HUES48 (cell line): ENCODE data around the gene LPCAT2.
"Not testable (repeated sequence)": the region's sequence is repeated elsewhere in the genome, so short reads cannot be mapped to it uniquely, and the experiment has no call there.

Experiments used
- H3K27ac ChIP-seq: one replicate; pipeline ENCODE4 v1.7.0; 2013; ENCODE audit warnings: low read depth, low read length, inconsistent platforms
- H3K27me3 ChIP-seq: 2 replicates; pipeline ENCODE4 v1.6.1; 2013; ENCODE audit warnings: mild to moderate bottlenecking, low read length; ENCODE audit not compliant: control insufficient read depth, insufficient read depth
- H3K36me3 ChIP-seq: 2 replicates; pipeline ENCODE4 v1.6.1; 2013; ENCODE audit warnings: low read length; ENCODE audit not compliant: control insufficient read depth, insufficient read depth
- H3K4me1 ChIP-seq: 2 replicates; pipeline ENCODE4 v1.6.1; 2013; ENCODE audit warnings: mild to moderate bottlenecking, low read length; ENCODE audit not compliant: control insufficient read depth, insufficient read depth
- H3K4me3 ChIP-seq: 2 replicates; pipeline ENCODE4 v1.5.1; 2013; ENCODE audit warnings: mild to moderate bottlenecking, low read depth, low read length
- H3K9ac ChIP-seq: 2 replicates; pipeline ENCODE4 v1.6.1; 2013; ENCODE audit warnings: mild to moderate bottlenecking, low read depth, low read length, moderate library complexity
- H3K9me3 ChIP-seq: 2 replicates; pipeline ENCODE4 v1.6.1; 2013; ENCODE audit warnings: low read length; ENCODE audit not compliant: control insufficient read depth, insufficient read depth

The LPCAT2 gene

GRCh38 chr16:55597928-55598327 lies 89.1 kb downstream of the LPCAT2 start:
- Histone ChIP-seq H3K4me3 (no peak overlapping the region), H3K27me3 (no peaks in the 10 kb centered on the region), H3K9me3 (no peaks in the 10 kb centered on the region), H3K9ac (no peak overlapping the region), H3K4me1 (no peaks in the 10 kb centered on the region), H3K36me3 (no peaks in the 10 kb centered on the region), H3K27ac (no peak overlapping the region)

- Histone ChIP-seq H3K4me3 (no peak overlapping the region), H3K9me3 (no peaks in the 10 kb centered on the region), H3K27ac (no peak overlapping the region), H3K9ac (no peak overlapping the region), H3K4me1 (no peaks in the 10 kb centered on the region), H3K27me3 (no peaks in the 10 kb centered on the region), H3K36me3 (no peaks in the 10 kb centered on the region)
Measured at GRCh38 chr16:55605754-55606336, 97.0 kb downstream of the LPCAT2 start.

- H3K9ac ChIP-seq: no peak overlapping the region
- no peaks in the 10 kb centered on the region for H3K27me3 ChIP-seq
- peaks cover 13% of the 10 kb centered on the region; the same call in 1 of the 2 replicates for H3K9me3 ChIP-seq
- no peak overlapping the region for H3K4me3 ChIP-seq
- no peaks in the 10 kb centered on the region for H3K4me1 ChIP-seq
- no peaks in the 10 kb centered on the region for H3K36me3 ChIP-seq
- H3K27ac ChIP-seq: no peak overlapping the region
Measured at GRCh38 chr16:55613613-55614335, 104.9 kb downstream of the LPCAT2 start.

- no peaks in the 10 kb centered on the region for H3K4me1 ChIP-seq
- H3K9me3 ChIP-seq: peaks cover 13% of the 10 kb centered on the region; the same call in 1 of the 2 replicates
- H3K4me3 ChIP-seq: no peak overlapping the region
- H3K27me3 ChIP-seq: no peaks in the 10 kb centered on the region
- H3K27ac ChIP-seq: no peak overlapping the region
- no peaks in the 10 kb centered on the region for H3K36me3 ChIP-seq
- no peak overlapping the region for H3K9ac ChIP-seq
Measured at GRCh38 chr16:55615071-55615470, 106.2 kb downstream of the LPCAT2 start.

GRCh38 chr16:55615670-55616069 lies 106.8 kb downstream of the LPCAT2 start:
- not testable (repeated sequence) for H3K9ac ChIP-seq, H3K4me3 ChIP-seq, H3K27ac ChIP-seq, H3K27me3 ChIP-seq, H3K4me1 ChIP-seq, H3K36me3 ChIP-seq
- peaks cover 13% of the 10 kb centered on the region; the same call in 1 of the 2 replicates for H3K9me3 ChIP-seq

- Histone ChIP-seq H3K27ac (no peak overlapping the region), H3K36me3 (no peaks in the 10 kb centered on the region), H3K4me1 (0 out of 2 replicates have a peak, but pooled peaks cover 4% of the 10 kb centered on the region), H3K9ac (no peak overlapping the region), H3K9me3 (no peaks in the 10 kb centered on the region), H3K4me3 (no peak overlapping the region), H3K27me3 (no peaks in the 10 kb centered on the region)
Measured at GRCh38 chr16:55621771-55622170, 112.9 kb downstream of the LPCAT2 start.

- no peak overlapping the region for H3K4me3 ChIP-seq
Measured at GRCh38 chr16:55622272-55622671, 113.4 kb downstream of the LPCAT2 start.

GRCh38 chr16:55622930-55623561 lies 114.2 kb downstream of the LPCAT2 start:
- H3K27me3 ChIP-seq: no peaks in the 10 kb centered on the region
- no peak overlapping the region for H3K27ac ChIP-seq
- H3K9me3 ChIP-seq: no peaks in the 10 kb centered on the region
- no peaks in the 10 kb centered on the region for H3K36me3 ChIP-seq
- H3K4me3 ChIP-seq: no peak overlapping the region
- H3K4me1 ChIP-seq: peaks cover 9% of the 10 kb centered on the region; the same call in 1 of the 2 replicates
- H3K9ac ChIP-seq: no peak overlapping the region

More at GRCh38 chr16:55622272-55622671, 113.4 kb downstream of the LPCAT2 start:
- H3K36me3 ChIP-seq: no peaks in the 10 kb centered on the region
- no peaks in the 10 kb centered on the region for H3K27me3 ChIP-seq
- no peaks in the 10 kb centered on the region for H3K9me3 ChIP-seq
- H3K27ac ChIP-seq: no peak overlapping the region
- H3K9ac ChIP-seq: no peak overlapping the region
- H3K4me1 ChIP-seq: 0 out of 2 replicates have a peak, but pooled peaks cover 4% of the 10 kb centered on the region

GRCh38 chr16:55623640-55624039 lies 114.8 kb downstream of the LPCAT2 start:
- Histone ChIP-seq H3K4me3 (no peak overlapping the region), H3K9me3 (no peaks in the 10 kb centered on the region), H3K27ac (no peak overlapping the region), H3K36me3 (no peaks in the 10 kb centered on the region), H3K4me1 (peaks cover 14% of the 10 kb centered on the region; the same call in 1 of the 2 replicates), H3K27me3 (no peaks in the 10 kb centered on the region), H3K9ac (no peak overlapping the region)

- H3K27me3 ChIP-seq: no peaks in the 10 kb centered on the region
- H3K4me1 ChIP-seq: peaks cover 14% of the 10 kb centered on the region; the same call in 1 of the 2 replicates
Measured at GRCh38 chr16:55624696-55625095, 115.8 kb downstream of the LPCAT2 start.

GRCh38 chr16:55625843-55626242 lies 117.0 kb downstream of the LPCAT2 start:
- Histone ChIP-seq H3K27me3 (no peaks in the 10 kb centered on the region), H3K9ac (no peak overlapping the region), H3K36me3 (no peaks in the 10 kb centered on the region), H3K4me1 (peaks cover 14% of the 10 kb centered on the region; the same call in 1 of the 2 replicates), H3K9me3 (0 out of 2 replicates have a peak, but pooled peaks cover 6% of the 10 kb centered on the region), H3K27ac (no peak overlapping the region), H3K4me3 (no peak overlapping the region)

More at GRCh38 chr16:55624696-55625095, 115.8 kb downstream of the LPCAT2 start:
- no peak overlapping the region for H3K4me3 ChIP-seq
- H3K27ac ChIP-seq: no peak overlapping the region
- H3K9ac ChIP-seq: no peak overlapping the region
- no peaks in the 10 kb centered on the region for H3K36me3 ChIP-seq
- no peaks in the 10 kb centered on the region for H3K9me3 ChIP-seq
